Epithelial cell of esophagus (primary cell): ENCODE data around the gene RARB.

Experiments used
- DNase-seq: peaks from one replicate; pipeline ENCODE4 v3.0.0; 2010; ENCODE audit warnings: low read depth
- H3K4me3 ChIP-seq: 2 replicates; pipeline ENCODE4 v1.5.1; 2011; ENCODE audit warnings: mild to moderate bottlenecking, low read length, control low read depth
- TF ChIP-seq, protein P1 (sequence below): IDR thresholded peaks from 2 replicates; pipeline ENCODE4 v1.5.1; 2011; ENCODE audit warnings: low read depth, mild to moderate bottlenecking, low read length, control low read depth, inconsistent platforms; ENCODE audit not compliant: insufficient read depth; ENCODE audit errors: missing control alignments

RARB gene

GRCh38 chr3:25583343-25583742 lies 155.3 kb downstream of the RARB start:
- TF ChIP-seq, protein P1, sequence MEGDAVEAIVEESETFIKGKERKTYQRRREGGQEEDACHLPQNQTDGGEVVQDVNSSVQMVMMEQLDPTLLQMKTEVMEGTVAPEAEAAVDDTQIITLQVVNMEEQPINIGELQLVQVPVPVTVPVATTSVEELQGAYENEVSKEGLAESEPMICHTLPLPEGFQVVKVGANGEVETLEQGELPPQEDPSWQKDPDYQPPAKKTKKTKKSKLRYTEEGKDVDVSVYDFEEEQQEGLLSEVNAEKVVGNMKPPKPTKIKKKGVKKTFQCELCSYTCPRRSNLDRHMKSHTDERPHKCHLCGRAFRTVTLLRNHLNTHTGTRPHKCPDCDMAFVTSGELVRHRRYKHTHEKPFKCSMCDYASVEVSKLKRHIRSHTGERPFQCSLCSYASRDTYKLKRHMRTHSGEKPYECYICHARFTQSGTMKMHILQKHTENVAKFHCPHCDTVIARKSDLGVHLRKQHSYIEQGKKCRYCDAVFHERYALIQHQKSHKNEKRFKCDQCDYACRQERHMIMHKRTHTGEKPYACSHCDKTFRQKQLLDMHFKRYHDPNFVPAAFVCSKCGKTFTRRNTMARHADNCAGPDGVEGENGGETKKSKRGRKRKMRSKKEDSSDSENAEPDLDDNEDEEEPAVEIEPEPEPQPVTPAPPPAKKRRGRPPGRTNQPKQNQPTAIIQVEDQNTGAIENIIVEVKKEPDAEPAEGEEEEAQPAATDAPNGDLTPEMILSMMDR, result no peak
- no peak overlapping the region for H3K4me3 ChIP-seq
- DNase-seq, result no peak

GRCh38 chr3:25584011-25584789 lies 156.1 kb downstream of the RARB start:
- H3K4me3 ChIP-seq, result no peak overlapping the region
- TF ChIP-seq, protein P1, result no peak
- DNase-seq, result no peak

- no peak overlapping the region for H3K4me3 ChIP-seq
- TF ChIP-seq, protein P1, result no peak
- peak; percentile 45 for DNase-seq
These were observed 157.5 kb downstream of the RARB start for GRCh38 chr3:25585361-25586166.

- TF ChIP-seq, protein P1, result no peak
- DNase-seq, result no peak
- H3K4me3 ChIP-seq, result no peak overlapping the region
These were observed 158.1 kb downstream of the RARB start for GRCh38 chr3:25586167-25586505.

- TF ChIP-seq, protein P1, result no peak
- no peak overlapping the region for H3K4me3 ChIP-seq
- DNase-seq, result no peak
These were observed 158.5 kb downstream of the RARB start for GRCh38 chr3:25586553-25586952.

- TF ChIP-seq, protein P1, result peak; percentile 25
- peak; percentile 74 for DNase-seq
- no peak overlapping the region for H3K4me3 ChIP-seq
These were observed 159.0 kb downstream of the RARB start for GRCh38 chr3:25587094-25587493.

- DNase-seq, result no peak
- no peak overlapping the region for H3K4me3 ChIP-seq
- TF ChIP-seq, protein P1, result no peak
These were observed 159.5 kb downstream of the RARB start for GRCh38 chr3:25587526-25587925.
